ENCODE data around the gene NUP98. TPM values are rescaled to one million over a fixed set of nuclear protein-coding genes. Genes with fewer than 3 reads are reported as not detected.
"Not testable (repeated sequence)": the region's sequence is repeated elsewhere in the genome, so short reads cannot be mapped to it uniquely, and the experiment has no call there.

Gene NUP98
- total and polyA plus RNA-seq, 2 experiments from 2014 or later: 23.6 to 81.4 TPM

- no peaks in the 10 kb centered on the region for H3K79me2 ChIP-seq
- no peaks in the 10 kb centered on the region for H3K36me3 ChIP-seq (replicated peaks; ENCODE audit: insufficient read depth, low read depth)
- no peaks in the 10 kb centered on the region for H3K27me3 ChIP-seq
- no peaks in the 10 kb centered on the region for H3K9me3 ChIP-seq (ENCODE audit: low read depth)
- H2AFZ ChIP-seq: no peak overlapping the region
- no peaks in the 10 kb centered on the region for H4K20me1 ChIP-seq (ENCODE audit: insufficient read depth, poor library complexity, severe bottlenecking)
- H3K4me3 ChIP-seq: no peak overlapping the region
- no peaks in the 10 kb centered on the region for H3K4me1 ChIP-seq (ENCODE audit: insufficient read depth)
- DNase-seq (ENCODE audit: low spot score): no peak
- 95% methylated on average over 33 of the region's 33 CpGs for WGBS (ENCODE audit: low lambda C conversion rate, missing lambda C conversion rate)
- TF ChIP-seq EZH2phosphoT487 (IDR thresholded peaks at IDR 0.05; ENCODE audit: low read depth, severe bottlenecking, unreplicated experiment) (no peak), CTCF (IDR thresholded peaks at IDR 0.05; ENCODE audit: poor library complexity) (no peak), EZH2 (IDR thresholded peaks at IDR 0.05; ENCODE audit: borderline replicate concordance) (no peak)
- H3K4me2 ChIP-seq: no peak overlapping the region
- no peaks in the 10 kb centered on the region for H3K9me2 ChIP-seq (replicated peaks; ENCODE audit: insufficient read depth)
- no peak overlapping the region for H3K27ac ChIP-seq
Observed at GRCh38 chr11:3659595-3660515, 137.5 kb downstream of the NUP98 start.

DNA sequence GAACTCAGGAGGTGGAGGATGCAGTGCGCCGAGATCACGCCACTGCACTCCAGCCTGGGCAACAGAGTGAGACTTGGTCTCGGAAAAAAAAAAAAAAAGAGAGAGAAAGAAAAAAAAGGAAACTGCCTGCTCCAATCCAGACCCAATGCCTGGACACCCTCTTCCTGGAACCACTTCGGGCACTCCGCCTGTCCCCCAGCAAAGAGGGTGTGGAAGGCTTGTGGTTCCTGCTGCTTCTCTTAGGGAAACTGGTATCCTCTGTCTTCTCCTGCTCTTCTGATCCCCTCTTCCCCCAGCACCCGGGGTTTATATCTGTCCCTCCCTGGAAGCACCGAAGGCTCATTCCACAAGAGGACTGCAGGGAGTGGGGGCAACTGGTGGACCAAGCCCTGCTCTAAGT, 139.1 kb downstream of the NUP98 start:
- Histone ChIP-seq H3K9me2 (replicated peaks; ENCODE audit: insufficient read depth) (no peaks in the 10 kb centered on the region), H3K27me3 (no peaks in the 10 kb centered on the region), H3K4me2 (no peak overlapping the region), H3K4me3 (no peak overlapping the region), H3K27ac (no peak overlapping the region), H3K9me3 (ENCODE audit: low read depth) (no peaks in the 10 kb centered on the region), H3K79me2 (no peaks in the 10 kb centered on the region), H3K36me3 (replicated peaks; ENCODE audit: insufficient read depth, low read depth) (no peaks in the 10 kb centered on the region), H3K4me1 (ENCODE audit: insufficient read depth) (no peaks in the 10 kb centered on the region), H2AFZ (no peak overlapping the region), H4K20me1 (ENCODE audit: insufficient read depth, poor library complexity, severe bottlenecking) (no peaks in the 10 kb centered on the region)
- no peak for TF ChIP-seq EZH2phosphoT487 (IDR thresholded peaks at IDR 0.05; ENCODE audit: low read depth, severe bottlenecking, unreplicated experiment)
- WGBS (ENCODE audit: low lambda C conversion rate, missing lambda C conversion rate): 99% methylated on average over 8 of the region's 8 CpGs
- DNase-seq (ENCODE audit: low spot score): no peak

DNA sequence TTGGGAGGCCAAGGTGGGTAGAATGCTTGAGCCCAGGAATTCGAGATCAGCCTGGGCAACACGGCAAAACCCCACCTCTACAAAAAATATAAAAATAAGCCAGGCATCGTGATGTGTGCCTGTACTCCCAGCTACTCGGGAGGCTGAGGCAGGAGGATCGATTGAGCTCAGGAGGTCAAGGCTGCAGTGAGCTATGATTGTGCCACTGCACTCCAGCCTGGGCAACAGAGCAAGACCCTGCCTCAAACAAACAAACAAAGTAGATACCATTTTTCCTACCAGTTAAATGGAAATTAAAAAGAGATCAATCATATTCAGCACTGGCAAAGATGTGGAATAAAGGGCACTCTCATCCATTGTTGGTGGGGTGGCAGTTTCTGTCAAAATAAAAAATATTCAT, 140.0 kb downstream of the NUP98 start:
- not testable (repeated sequence) for H2AFZ ChIP-seq; H3K36me3 ChIP-seq (replicated peaks; ENCODE audit: insufficient read depth, low read depth); H3K9me3 ChIP-seq (ENCODE audit: low read depth); DNase-seq (ENCODE audit: low spot score); H3K4me2 ChIP-seq; H3K4me1 ChIP-seq (ENCODE audit: insufficient read depth); H3K27me3 ChIP-seq; H3K4me3 ChIP-seq; H4K20me1 ChIP-seq (ENCODE audit: insufficient read depth, poor library complexity, severe bottlenecking); H3K27ac ChIP-seq; H3K9me2 ChIP-seq (replicated peaks; ENCODE audit: insufficient read depth); H3K79me2 ChIP-seq
- WGBS (ENCODE audit: low lambda C conversion rate, missing lambda C conversion rate): 86% methylated on average over 5 of the region's 5 CpGs

DNA sequence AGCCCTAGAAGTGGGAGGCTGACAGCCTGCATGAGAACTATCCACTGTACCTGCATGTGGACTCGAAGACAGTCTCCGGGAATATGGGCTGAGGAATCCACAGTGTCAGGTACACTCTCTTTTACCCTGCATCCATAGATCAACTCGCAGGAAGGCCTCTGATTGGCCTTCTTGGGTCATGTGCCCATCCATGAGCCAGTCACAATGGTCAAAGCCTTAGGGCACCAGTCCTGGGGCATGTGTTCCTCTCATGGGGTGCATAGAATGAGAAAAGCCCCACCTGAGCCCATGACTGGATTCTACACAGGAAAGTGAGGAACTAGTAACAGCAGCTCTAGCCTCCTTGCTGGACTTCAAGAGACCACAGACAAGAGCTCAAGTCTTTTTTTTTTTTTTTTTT, 141.8 kb downstream of the NUP98 start:
- H4K20me1 ChIP-seq (ENCODE audit: insufficient read depth, poor library complexity, severe bottlenecking): no peaks in the 10 kb centered on the region
- no peak for DNase-seq (ENCODE audit: low spot score)
- TF ChIP-seq EZH2 (IDR thresholded peaks at IDR 0.05; ENCODE audit: borderline replicate concordance) (no peak), CTCF (IDR thresholded peaks at IDR 0.05; ENCODE audit: poor library complexity) (no peak), EZH2phosphoT487 (IDR thresholded peaks at IDR 0.05; ENCODE audit: low read depth, severe bottlenecking, unreplicated experiment) (no peak)
- no peaks in the 10 kb centered on the region for H3K9me2 ChIP-seq (replicated peaks; ENCODE audit: insufficient read depth)
- no peak overlapping the region for H2AFZ ChIP-seq
- 96% methylated on average over 3 of the region's 3 CpGs for WGBS (ENCODE audit: low lambda C conversion rate, missing lambda C conversion rate)
- H3K9me3 ChIP-seq (ENCODE audit: low read depth): no peaks in the 10 kb centered on the region
- no peaks in the 10 kb centered on the region for H3K79me2 ChIP-seq
- no peak overlapping the region for H3K4me3 ChIP-seq
- no peaks in the 10 kb centered on the region for H3K27me3 ChIP-seq
- H3K27ac ChIP-seq: no peak overlapping the region
- no peak overlapping the region for H3K4me2 ChIP-seq
- H3K4me1 ChIP-seq (ENCODE audit: insufficient read depth): no peaks in the 10 kb centered on the region
- no peaks in the 10 kb centered on the region for H3K36me3 ChIP-seq (replicated peaks; ENCODE audit: insufficient read depth, low read depth)

- DNase-seq (ENCODE audit: low spot score); H3K4me3 ChIP-seq; H3K79me2 ChIP-seq; H3K4me2 ChIP-seq; H3K36me3 ChIP-seq (replicated peaks; ENCODE audit: insufficient read depth, low read depth); H4K20me1 ChIP-seq (ENCODE audit: insufficient read depth, poor library complexity, severe bottlenecking); H3K4me1 ChIP-seq (ENCODE audit: insufficient read depth); H2AFZ ChIP-seq; H3K9me3 ChIP-seq (ENCODE audit: low read depth); H3K9me2 ChIP-seq (replicated peaks; ENCODE audit: insufficient read depth); H3K27ac ChIP-seq; H3K27me3 ChIP-seq: not testable (repeated sequence)
- WGBS (ENCODE audit: low lambda C conversion rate, missing lambda C conversion rate): 73% methylated on average over 3 of the region's 3 CpGs
Observed at GRCh38 chr11:3652514-3652913, 144.8 kb downstream of the NUP98 start.

- 30% methylated on average over 9 of the region's 9 CpGs for WGBS (ENCODE audit: low lambda C conversion rate, missing lambda C conversion rate)
- H3K79me2 ChIP-seq: not testable (repeated sequence)
Observed at GRCh38 chr11:3649374-3649773, 148.0 kb downstream of the NUP98 start.

GRCh38 chr11:3648843-3649242, 148.5 kb downstream of the NUP98 start:
- 73% methylated on average over 12 of the region's 13 CpGs for WGBS (ENCODE audit: low lambda C conversion rate, missing lambda C conversion rate)
- not testable (repeated sequence) for H3K27me3 ChIP-seq; H2AFZ ChIP-seq; DNase-seq (ENCODE audit: low spot score); H3K4me1 ChIP-seq (ENCODE audit: insufficient read depth); H3K9me2 ChIP-seq (replicated peaks; ENCODE audit: insufficient read depth); H3K79me2 ChIP-seq; H3K36me3 ChIP-seq (replicated peaks; ENCODE audit: insufficient read depth, low read depth); H3K4me3 ChIP-seq; H3K4me2 ChIP-seq; H3K9me3 ChIP-seq (ENCODE audit: low read depth); H3K27ac ChIP-seq; H4K20me1 ChIP-seq (ENCODE audit: insufficient read depth, poor library complexity, severe bottlenecking)

More at GRCh38 chr11:3649374-3649773, 148.0 kb downstream of the NUP98 start:
- not testable (repeated sequence) for H3K4me1 ChIP-seq (ENCODE audit: insufficient read depth); DNase-seq (ENCODE audit: low spot score); H4K20me1 ChIP-seq (ENCODE audit: insufficient read depth, poor library complexity, severe bottlenecking); H3K4me2 ChIP-seq; H3K27ac ChIP-seq; H2AFZ ChIP-seq; H3K9me2 ChIP-seq (replicated peaks; ENCODE audit: insufficient read depth); H3K9me3 ChIP-seq (ENCODE audit: low read depth); H3K36me3 ChIP-seq (replicated peaks; ENCODE audit: insufficient read depth, low read depth); H3K27me3 ChIP-seq; H3K4me3 ChIP-seq
